Measurements from ENCODE around the gene SPRTN.

Gene SPRTN

DNA sequence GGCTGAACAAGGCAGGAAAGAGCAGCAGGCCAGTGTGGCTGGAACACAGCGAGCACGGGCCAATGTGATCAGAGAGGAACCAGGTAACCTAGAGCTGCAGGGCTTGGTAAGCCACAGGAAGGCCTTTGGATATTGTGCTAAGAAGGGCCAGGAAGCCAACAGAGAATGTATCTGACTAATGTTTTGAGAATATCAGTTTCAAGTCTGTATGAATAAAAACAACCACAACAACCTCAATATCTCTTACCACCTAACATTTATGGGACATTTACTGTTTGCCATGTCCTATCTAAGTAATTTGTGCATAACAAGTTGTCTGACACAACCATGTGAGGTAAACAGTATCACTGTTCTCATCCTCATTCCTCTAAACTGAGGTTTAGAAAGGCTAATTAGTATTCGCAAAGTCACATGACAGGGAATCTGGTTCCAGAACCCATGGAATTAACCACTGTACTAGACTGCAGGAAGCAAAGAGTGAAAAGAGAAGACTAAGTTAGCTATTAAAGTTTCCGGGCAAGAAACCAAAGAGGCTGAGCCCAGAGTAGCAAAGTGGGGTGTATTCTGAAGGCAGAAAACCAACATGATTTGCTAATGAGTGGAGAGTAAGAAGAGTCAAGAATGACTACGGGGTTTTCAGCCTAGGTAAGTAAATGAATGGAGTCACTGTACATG is 38.9 kb downstream of the SPRTN start:
- DNase-seq (ENCODE audit: low spot score) = no peak

- DNase-seq (ENCODE audit: low spot score) = no peak
Measured at GRCh38 chr1:231381729-231382128, 43.6 kb downstream of the SPRTN start.

DNA sequence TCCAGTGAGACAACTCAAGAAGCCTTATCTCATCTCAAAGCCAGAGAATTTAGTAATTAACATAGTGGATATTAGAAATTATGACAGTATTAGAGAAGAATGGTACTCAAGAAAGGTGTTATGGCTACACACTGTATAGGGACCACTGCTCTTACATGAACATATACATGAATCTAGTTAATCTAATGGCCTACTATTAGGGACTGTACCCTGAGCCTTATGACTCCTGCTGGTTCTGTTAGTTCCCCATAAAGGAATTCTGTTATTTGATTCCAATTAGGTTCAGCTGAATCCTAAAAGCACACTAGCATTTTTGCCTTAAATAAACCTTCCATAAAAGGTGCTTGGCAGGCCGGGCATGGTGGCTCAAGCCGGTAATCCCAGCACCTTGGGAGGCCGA is 44.3 kb downstream of the SPRTN start:
- no peak for DNase-seq (ENCODE audit: low spot score)

DNA sequence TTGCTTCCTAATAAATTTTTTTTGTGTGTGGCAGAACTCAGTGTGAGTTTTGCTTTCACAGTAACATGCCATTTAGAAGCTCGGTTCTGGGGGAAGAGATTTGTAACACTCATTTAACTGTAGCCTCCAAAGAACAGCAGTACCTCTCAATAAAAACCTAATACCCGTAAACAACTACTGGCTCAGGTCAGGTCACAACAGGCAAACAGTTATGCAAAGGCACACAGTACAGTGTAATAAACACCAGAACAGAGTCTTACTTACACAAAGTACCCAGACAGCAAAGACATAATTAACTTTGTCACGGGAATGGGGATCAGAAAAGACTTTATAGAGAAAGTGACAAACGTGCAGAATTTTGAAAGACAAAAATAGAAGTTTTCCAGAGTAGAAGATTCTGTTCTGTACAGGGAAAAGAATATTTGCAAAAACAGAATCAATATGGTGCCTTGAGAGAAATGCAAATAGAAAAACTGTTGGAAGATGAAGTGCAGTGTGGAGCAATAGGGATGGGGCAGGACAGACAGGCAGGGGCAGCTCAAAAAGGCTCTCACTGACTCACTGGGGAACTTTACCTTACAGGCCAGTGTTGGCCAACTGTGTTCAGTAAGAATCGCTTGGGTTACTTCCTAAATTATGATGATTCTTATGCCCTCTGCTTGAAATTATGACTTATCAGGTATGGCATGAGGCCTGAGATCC is 45.2 kb downstream of the SPRTN start:
- DNase-seq (ENCODE audit: low spot score) = no peak

DNA sequence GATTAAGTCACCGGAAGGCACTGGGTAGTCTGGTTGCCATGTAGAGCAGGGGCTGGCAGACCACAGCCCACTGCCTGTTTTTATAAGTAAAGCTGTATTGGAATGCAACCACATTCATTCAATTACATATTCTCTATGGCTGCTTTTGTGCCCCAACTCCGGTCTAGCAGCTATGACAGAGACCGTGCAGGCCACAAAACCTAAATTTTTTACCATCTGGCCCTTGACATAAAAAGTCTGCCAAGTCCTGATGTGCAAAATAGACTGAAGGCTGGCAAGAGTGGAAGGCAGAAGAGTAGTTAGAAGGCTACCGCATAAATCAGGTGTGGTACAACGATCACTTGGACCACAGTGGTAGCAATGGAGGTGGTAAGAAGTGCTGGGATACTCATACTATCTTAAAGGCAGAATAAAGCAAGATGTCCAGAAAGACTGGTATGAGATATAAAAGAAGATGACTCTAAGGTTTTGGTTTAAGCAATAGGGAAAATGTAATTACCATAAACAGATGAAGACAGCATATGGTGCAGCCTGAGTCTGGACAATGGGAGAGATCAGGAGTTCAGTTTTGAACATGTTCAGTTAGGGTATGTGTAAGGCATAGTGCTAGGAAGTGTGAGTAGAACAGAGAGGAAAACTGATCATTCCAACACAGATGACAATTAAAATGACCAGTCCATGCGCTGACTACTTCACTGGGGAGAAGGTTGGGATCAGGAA is 46.8 kb downstream of the SPRTN start:
- DNase-seq (ENCODE audit: low spot score) = no peak

DNA sequence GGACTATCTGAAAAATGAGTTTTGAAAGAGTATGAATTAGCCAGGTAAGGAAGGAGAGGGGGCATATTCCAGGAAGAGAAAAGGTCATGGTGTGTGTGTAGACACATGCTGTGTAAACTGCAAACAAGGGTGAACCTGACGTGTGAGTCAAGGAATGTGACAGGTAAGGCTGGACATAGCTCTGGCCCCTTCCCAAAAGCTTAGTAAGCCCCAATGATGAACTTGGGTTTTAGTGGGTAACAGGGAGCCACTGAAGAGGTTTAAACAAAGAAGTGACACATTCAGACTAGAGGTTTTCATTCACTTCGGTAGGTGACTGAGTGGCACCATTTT is 47.3 kb downstream of the SPRTN start:
- no peak for DNase-seq (ENCODE audit: low spot score)

DNA sequence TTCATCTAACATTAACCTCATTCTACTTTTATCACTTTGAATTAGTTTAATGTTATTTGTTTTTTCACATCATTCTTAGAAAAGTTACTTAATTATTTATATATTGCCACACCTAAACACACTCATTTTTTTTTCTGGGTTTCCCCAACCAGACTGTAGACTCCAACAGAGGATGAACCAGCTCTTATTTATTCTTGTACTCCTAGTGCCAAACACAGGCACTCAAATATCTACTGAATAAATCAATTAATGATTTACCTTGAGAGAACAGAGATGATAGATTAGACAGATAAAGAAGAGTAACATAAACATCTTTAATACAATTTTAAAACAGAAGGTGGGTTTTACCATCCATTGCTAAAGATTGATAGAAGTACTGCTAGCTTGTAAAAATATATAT is 48.4 kb downstream of the SPRTN start:
- no peak for DNase-seq (ENCODE audit: low spot score)

- no peak for DNase-seq (ENCODE audit: low spot score)
Measured at GRCh38 chr1:231387770-231388669, 49.9 kb downstream of the SPRTN start.

GRCh38 chr1:231390071-231390470 is 52.0 kb downstream of the SPRTN start:
- DNase-seq (ENCODE audit: low spot score) = no peak

DNA sequence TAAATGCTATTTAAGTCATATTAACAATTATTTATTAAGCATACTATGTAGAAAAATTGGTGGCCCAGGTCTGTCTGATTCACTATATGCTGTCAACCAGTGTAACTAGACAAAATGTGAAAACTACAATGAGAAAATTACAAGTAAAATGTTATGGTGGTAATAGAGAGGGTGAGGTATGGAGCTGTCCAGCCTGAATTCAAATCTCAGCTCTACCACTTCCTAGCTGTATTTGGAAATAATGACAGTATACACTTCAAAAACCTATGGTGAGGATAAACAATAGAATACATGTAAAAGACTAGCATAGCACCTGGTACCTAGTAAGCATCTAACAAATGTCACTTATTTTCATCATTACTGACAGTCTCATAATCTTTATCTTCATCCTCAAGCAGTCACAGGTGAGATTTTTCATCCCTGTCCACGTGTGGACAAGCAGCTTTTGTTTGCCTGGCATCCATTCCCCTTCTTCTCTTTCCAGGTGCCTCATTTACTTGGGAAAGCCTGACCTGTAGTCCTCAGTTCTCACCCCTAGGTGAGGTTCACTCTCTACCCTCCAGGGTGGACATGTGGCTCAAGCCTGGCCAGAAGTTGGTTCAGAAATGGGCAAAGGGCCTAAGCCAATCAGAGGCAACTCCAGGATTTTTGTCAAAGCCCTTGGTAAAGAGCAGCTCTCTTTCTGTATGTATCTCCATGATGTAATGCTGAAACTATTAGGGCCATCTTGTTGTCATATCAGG is 54.5 kb downstream of the SPRTN start:
- no peak for DNase-seq (ENCODE audit: low spot score)

DNA sequence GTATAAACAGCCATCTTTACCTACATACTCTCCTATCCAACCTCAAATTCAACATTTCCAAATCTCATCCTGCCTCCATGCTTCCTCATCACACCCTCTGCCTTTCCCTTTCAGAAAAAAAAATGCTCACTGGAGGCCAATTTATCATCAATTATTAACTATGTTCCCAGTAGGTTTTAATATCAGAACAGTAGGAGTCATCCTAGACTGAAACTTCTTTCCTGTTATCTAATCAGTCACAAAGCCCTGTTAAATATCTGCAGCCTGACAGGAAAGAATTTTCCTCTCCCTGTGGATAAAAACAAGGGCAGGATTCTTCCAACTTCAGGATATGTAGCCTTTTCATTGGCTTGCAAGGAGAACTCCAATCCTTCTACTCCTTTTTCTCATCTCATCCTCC is 55.6 kb downstream of the SPRTN start:
- no peak for DNase-seq (ENCODE audit: low spot score)

GRCh38 chr1:231395076-231395997 is 57.2 kb downstream of the SPRTN start:
- peak; percentile 59 for DNase-seq (ENCODE audit: low spot score)

- no peak for DNase-seq (ENCODE audit: low spot score)
Measured at GRCh38 chr1:231395998-231396390, 57.9 kb downstream of the SPRTN start.

GRCh38 chr1:231396643-231397042 is 58.5 kb downstream of the SPRTN start:
- no peak for DNase-seq (ENCODE audit: low spot score)

DNA sequence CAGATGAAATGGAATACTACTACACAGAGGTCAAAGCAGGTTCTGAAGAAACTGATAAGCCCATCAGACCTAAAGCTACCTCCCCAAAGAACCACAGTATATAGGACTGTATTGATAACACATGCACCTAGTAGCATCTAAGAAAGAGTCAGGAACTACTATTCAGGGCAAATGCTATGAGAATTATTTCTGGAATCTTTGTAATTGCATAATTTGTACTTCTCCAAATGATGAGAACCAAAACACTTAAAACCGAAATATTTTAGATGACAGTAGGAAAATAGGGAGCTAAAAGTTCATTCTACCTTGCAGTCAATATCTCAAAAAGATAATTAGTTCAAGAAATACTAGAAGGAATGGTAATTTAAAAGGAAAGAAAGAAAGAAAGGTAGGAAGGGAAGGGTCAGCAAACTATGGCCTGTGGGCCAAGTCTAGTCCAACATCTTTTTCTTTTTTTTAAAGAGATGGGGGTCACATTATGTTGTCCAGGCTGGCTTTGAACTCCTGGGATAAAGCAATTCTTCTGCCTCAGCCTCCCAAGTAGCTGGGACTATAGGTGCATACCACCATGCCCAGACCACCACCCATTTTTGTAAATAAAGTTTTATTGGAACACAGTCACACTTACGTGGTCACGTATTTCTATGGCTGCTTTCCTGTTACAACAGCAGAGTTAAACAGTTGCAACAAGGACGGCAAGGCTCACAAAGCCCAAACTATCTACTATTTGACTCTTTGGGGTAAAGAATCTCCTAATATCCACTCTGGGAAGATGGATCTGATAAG is 60.0 kb downstream of the SPRTN start:
- no peak for DNase-seq (ENCODE audit: low spot score)

- no peak for DNase-seq (ENCODE audit: low spot score)
Measured at GRCh38 chr1:231401478-231401877, 63.4 kb downstream of the SPRTN start.

DNA sequence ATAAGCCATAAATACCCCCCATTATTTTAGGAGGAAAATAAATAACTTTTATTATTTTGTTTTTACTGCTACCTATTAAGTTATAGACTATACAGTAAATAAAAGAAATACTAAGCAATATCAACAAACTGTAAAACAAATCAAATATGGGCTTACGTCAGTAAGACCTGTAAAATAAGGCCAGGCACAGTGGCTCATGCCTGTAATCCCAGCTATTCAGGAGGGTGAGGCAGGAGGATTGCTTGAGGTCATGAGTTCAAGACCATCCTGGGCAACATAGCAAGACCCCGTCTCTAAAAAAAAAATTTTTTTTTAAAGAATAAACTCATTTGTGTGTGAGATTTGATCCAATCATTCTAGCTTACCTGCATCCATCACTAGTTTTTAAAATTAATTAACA is 66.2 kb downstream of the SPRTN start:
- no peak for DNase-seq (ENCODE audit: low spot score)
